22Rv1 (cell line): Measurements from ENCODE around the gene PKHD1.

Experiments used
- H3K27ac ChIP-seq: fragments of 450-650 bp; 2 replicates; pipeline ENCODE4 v1.5.1; 2017
- CTCF ChIP-seq: fragments of 450-650 bp; IDR thresholded peaks from 2 replicates; pipeline ENCODE4 v1.5.1; 2017; ENCODE audit warnings: mild to moderate bottlenecking
- ZFX ChIP-seq: fragments of 450-650 bp; IDR thresholded peaks from 2 replicates; pipeline ENCODE4 v1.6.1; 2017; ENCODE audit warnings: antibody characterized with exemption, borderline replicate concordance

Gene PKHD1

GRCh38 chr6:52132292-52132691 is 44.9 kb upstream of the PKHD1 start:
- no peak overlapping the region for H3K27ac ChIP-seq
- TF ChIP-seq CTCF, result no peak
- no peak for TF ChIP-seq ZFX

GRCh38 chr6:52130440-52130839 is 43.0 kb upstream of the PKHD1 start:
- no peak for TF ChIP-seq ZFX
- no peak for TF ChIP-seq CTCF
- no peak overlapping the region for H3K27ac ChIP-seq

- TF ChIP-seq ZFX (no peak), CTCF (no peak)
- H3K27ac ChIP-seq, result no peak overlapping the region
Measured at GRCh38 chr6:52127957-52128356, 40.5 kb upstream of the PKHD1 start.

- H3K27ac ChIP-seq, result no peak overlapping the region
- TF ChIP-seq ZFX (no peak), CTCF (no peak)
Measured at GRCh38 chr6:52126231-52126630, 38.8 kb upstream of the PKHD1 start.

- no peak overlapping the region for H3K27ac ChIP-seq
- TF ChIP-seq CTCF (no peak), ZFX (no peak)
Measured at GRCh38 chr6:52125572-52125971, 38.2 kb upstream of the PKHD1 start.

- TF ChIP-seq ZFX (no peak), CTCF (no peak)
- H3K27ac ChIP-seq, result no peak overlapping the region
Measured at GRCh38 chr6:52125139-52125538, 37.7 kb upstream of the PKHD1 start.

GRCh38 chr6:52124126-52125121 is 37.0 kb upstream of the PKHD1 start:
- no peak overlapping the region for H3K27ac ChIP-seq
- TF ChIP-seq ZFX, result no peak
- no peak for TF ChIP-seq CTCF
